GM12865 (cell line): Measurements from ENCODE around the gene METAP1D.

Experiments
- DNase-seq: peaks from one replicate; pipeline ENCODE4 v3.0.0; 2010; ENCODE audit warnings: low read depth
- H3K4me3 ChIP-seq: 2 replicates; pipeline ENCODE4 v1.5.1; 2011; ENCODE audit warnings: mild to moderate bottlenecking, low read depth, low read length, control low read depth
- TF ChIP-seq, protein P1 (sequence below): IDR thresholded peaks from 2 replicates; pipeline ENCODE4 v1.5.1; 2011; ENCODE audit warnings: low read length, control low read depth, low read depth, inconsistent platforms; ENCODE audit not compliant: insufficient read depth; ENCODE audit errors: missing control alignments

Gene METAP1D

DNA sequence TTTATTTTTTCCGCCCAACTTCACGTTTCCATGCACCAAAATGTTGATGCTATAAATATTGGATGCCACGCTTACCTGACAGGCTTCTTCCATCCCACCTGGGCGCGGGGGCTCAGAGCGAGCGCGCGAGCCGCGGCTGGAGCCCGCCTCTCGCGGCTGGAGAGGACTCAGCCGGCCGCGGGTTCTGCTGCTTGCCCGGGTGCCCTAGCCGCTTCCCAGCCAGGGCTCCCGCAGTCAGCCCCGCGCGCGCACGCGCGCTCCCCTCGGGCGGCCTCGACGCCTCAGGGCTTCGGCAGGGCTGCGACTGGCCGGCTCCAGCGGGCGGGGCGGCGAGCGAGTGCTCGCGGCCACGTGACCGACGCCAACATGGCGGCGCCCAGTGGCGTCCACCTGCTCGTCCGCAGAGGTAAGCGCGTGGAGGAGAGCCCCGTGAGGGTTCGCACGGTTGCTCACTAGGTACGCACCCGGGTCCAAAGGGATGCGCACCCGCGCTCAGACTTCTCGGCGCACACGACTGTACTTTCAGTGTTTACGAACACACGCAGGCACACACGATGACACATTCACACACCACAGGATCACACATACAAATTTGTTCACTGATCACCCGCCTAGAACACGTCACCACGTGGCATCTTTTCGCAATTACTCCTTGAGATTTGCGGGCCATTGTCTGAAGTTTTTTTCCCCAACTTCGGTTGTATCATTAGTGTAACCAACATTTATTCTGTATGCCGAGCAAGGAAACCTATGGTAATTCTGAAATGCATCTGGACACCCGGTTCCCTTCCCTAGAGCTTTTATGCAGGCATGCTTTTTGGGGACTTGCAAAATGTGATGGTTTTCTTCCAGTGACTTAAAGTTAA is at the start of gene METAP1D:
METAP1D (plus strand) TSS at position 350 of the 866 bp plus-strand sequence; CDS start at position 367, 17 bp downstream.
- peak; percentile 95 for DNase-seq
- TF ChIP-seq, protein P1, sequence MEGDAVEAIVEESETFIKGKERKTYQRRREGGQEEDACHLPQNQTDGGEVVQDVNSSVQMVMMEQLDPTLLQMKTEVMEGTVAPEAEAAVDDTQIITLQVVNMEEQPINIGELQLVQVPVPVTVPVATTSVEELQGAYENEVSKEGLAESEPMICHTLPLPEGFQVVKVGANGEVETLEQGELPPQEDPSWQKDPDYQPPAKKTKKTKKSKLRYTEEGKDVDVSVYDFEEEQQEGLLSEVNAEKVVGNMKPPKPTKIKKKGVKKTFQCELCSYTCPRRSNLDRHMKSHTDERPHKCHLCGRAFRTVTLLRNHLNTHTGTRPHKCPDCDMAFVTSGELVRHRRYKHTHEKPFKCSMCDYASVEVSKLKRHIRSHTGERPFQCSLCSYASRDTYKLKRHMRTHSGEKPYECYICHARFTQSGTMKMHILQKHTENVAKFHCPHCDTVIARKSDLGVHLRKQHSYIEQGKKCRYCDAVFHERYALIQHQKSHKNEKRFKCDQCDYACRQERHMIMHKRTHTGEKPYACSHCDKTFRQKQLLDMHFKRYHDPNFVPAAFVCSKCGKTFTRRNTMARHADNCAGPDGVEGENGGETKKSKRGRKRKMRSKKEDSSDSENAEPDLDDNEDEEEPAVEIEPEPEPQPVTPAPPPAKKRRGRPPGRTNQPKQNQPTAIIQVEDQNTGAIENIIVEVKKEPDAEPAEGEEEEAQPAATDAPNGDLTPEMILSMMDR: no peak
- H3K4me3 ChIP-seq: peak within 1 kb of the TSS; percentile 99

GRCh38 chr2:171952276-171952675 is 47.5 kb upstream of the METAP1D start:
- DNase-seq: no peak
- H3K4me3 ChIP-seq: no peak overlapping the region
- TF ChIP-seq, protein P1: no peak

- TF ChIP-seq, protein P1: no peak
- H3K4me3 ChIP-seq: no peak overlapping the region
- no peak for DNase-seq
Observed at GRCh38 chr2:171952748-171953147, 47.0 kb upstream of the METAP1D start.

DNA sequence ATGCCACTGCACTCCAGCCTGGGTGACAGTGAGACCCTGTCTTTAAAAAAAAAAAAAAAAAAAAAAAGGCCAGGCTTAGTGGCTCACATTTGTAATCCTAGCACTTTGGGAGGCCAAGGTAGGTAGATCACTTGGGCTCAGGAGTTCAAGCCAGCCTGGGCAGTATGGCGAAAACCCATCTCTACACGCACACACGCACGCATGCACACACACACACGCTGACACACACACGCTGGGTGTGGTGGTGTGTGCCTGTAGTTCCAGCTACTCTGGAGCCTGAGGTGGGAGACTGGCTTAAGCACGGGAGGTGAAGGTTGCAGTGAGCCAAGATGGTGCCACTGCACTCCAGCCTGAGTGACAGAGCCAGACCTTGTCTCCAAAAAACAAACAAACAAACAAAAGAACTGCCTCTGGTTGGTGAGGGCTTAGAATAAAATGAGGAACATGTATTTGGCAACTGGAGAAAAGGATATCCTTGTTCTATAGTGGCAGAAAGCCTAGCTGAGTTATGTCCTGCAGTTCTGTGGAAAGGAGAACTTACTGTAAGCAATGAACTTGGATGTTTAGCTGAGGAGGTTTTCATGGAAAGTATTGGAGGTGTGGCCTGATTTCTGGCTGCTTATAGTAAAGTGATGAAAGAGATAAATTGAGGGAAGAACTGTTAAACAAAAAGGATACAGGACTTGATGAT is 43.5 kb upstream of the METAP1D start:
- DNase-seq: no peak
- no peak overlapping the region for H3K4me3 ChIP-seq
- TF ChIP-seq, protein P1: no peak

- DNase-seq: no peak
- H3K4me3 ChIP-seq: no peak overlapping the region
- TF ChIP-seq, protein P1: no peak
Observed at GRCh38 chr2:171957061-171957460, 42.7 kb upstream of the METAP1D start.

- DNase-seq: no peak
- no peak overlapping the region for H3K4me3 ChIP-seq
- TF ChIP-seq, protein P1: no peak
Observed at GRCh38 chr2:171958475-171958874, 41.3 kb upstream of the METAP1D start.
